WTC11 (cell line): ENCODE data around the gene AUH.

Experiments used
- CREB1 ChIP-seq: sonication (generic); formaldehyde crosslinking; IDR thresholded peaks from 2 replicates; pipeline ENCODE4 v1.8.0; 2023; ENCODE audit warnings: mild to moderate bottlenecking, missing genetic modification reagents
- KAT7 ChIP-seq: sonication (generic); formaldehyde crosslinking; IDR thresholded peaks from 2 replicates; pipeline ENCODE4 v1.8.1; 2023; ENCODE audit warnings: missing genetic modification reagents, mild to moderate bottlenecking, borderline replicate concordance
- TF ChIP-seq, protein P1 (sequence below): fragments of 200-600 bp; IDR thresholded peaks from 2 replicates; pipeline ENCODE4 v1.8.0; 2022; ENCODE audit warnings: antibody characterized with exemption

DNA sequence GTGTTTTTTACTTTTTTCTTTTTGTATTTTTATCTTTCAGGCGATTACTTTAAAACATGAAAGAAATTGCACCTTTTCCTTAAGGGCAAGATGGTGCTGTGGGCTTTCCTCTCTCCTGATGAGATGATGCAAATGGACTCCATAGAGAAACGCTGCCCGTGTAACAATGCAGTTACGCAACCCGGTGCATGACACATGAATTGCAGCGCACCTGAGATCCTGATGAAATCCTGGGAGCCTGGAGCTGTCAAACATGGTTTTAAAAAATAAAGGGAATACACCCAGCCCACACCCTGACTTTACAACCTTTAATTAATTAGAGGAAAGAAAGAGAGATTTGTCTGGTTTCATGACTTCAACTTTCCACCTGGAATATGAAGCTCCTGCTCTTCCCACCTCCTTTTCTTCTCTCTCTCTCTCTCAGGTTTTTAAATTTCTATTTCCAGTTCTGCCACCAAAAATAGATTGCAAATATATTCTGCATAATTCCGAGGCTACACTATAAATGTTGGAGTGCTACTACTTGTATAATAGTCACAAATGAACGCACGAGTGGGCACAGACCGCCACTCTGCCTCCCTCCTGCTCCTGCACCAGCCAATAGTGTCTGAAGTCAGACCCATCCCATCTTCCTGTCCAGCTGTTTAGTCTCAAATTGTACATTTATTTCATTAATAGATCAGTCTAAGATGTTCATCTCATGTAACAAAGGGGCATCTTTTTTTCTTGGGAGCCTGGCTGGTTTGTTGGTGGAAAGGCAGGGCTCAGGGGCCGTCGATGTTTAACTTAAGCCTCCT, 179.1 kb downstream of the AUH start:
- TF ChIP-seq, protein P1, sequence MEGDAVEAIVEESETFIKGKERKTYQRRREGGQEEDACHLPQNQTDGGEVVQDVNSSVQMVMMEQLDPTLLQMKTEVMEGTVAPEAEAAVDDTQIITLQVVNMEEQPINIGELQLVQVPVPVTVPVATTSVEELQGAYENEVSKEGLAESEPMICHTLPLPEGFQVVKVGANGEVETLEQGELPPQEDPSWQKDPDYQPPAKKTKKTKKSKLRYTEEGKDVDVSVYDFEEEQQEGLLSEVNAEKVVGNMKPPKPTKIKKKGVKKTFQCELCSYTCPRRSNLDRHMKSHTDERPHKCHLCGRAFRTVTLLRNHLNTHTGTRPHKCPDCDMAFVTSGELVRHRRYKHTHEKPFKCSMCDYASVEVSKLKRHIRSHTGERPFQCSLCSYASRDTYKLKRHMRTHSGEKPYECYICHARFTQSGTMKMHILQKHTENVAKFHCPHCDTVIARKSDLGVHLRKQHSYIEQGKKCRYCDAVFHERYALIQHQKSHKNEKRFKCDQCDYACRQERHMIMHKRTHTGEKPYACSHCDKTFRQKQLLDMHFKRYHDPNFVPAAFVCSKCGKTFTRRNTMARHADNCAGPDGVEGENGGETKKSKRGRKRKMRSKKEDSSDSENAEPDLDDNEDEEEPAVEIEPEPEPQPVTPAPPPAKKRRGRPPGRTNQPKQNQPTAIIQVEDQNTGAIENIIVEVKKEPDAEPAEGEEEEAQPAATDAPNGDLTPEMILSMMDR = no peak
- TF ChIP-seq KAT7 (no peak), CREB1 (CRISPR knock-in tag) (no peak)
